Measurements from ENCODE around the gene PCDHGA2.
"Not testable (repeated sequence)": the region's sequence is repeated elsewhere in the genome, so short reads cannot be mapped to it uniquely, and the experiment has no call there.

- not testable (repeated sequence) for TF ChIP-seq POLR2AphosphoS5 (IDR thresholded peaks at IDR 0.05; ENCODE audit: insufficient read depth in 1 of 2, low read depth in 1 of 2); CTCF (IDR thresholded peaks at IDR 0.05); POLR2A (IDR thresholded peaks at IDR 0.05)
Observed at GRCh38 chr5:141387557-141388311, 49.2 kb downstream of the PCDHGA2 start, which contains the start of gene PCDHGB4.
